Testis (tissue), 2 donors: ENCODE data around the gene SRD5A3.

Experiments
- POLR2A ChIP-seq: fragments of 450-650 bp; IDR thresholded peaks from one replicate; pipeline ENCODE4 v1.6.1; 2017; ENCODE audit warnings: antibody characterized with exemption, mild to moderate bottlenecking, moderate library complexity
- TF ChIP-seq, protein P1 (sequence below), 3 experiments: fragments of 450-650 bp in 2 of 3; fragments of 200-600 bp in 1 of 3; sonication (generic) in 1 of 3; IDR thresholded peaks; one replicate each; pipeline ENCODE4 v1.5.1; 2016 to 2019; ENCODE audit warnings: antibody characterized with exemption in 3 of 3, mild to moderate bottlenecking in 2 of 3, moderate library complexity in 1 of 3

DNA sequence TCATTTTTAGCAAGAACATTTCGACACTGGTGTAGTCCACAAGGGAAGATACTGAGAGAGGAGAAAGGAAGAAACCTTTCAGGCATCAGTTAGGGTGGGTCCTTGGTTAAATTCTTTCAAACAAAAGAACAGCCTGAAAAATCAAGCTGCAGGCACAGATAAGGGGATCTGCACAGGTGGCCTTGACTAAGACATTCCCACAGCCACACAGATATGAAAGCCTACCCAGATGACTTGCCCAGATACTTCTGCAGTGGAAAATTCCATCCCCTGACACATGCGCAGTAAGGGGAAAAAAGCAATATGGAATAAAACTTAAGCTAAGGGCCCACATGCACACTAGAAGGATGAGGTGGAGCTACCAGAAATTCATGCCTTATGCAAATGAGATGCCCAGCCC, 40.8 kb downstream of the SRD5A3 start:
- TF ChIP-seq, protein P1, sequence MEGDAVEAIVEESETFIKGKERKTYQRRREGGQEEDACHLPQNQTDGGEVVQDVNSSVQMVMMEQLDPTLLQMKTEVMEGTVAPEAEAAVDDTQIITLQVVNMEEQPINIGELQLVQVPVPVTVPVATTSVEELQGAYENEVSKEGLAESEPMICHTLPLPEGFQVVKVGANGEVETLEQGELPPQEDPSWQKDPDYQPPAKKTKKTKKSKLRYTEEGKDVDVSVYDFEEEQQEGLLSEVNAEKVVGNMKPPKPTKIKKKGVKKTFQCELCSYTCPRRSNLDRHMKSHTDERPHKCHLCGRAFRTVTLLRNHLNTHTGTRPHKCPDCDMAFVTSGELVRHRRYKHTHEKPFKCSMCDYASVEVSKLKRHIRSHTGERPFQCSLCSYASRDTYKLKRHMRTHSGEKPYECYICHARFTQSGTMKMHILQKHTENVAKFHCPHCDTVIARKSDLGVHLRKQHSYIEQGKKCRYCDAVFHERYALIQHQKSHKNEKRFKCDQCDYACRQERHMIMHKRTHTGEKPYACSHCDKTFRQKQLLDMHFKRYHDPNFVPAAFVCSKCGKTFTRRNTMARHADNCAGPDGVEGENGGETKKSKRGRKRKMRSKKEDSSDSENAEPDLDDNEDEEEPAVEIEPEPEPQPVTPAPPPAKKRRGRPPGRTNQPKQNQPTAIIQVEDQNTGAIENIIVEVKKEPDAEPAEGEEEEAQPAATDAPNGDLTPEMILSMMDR (IDR thresholded peaks at IDR 0.05) = no peak
- no peak for TF ChIP-seq POLR2A
